ENCODE data around the gene TM4SF4. TPM values are rescaled to one million over a fixed set of nuclear protein-coding genes. Genes with fewer than 3 reads are reported as not detected.
A peak's percentile ranks its signal among the peaks of the same experiment; 100 is the strongest.

The TM4SF4 gene
- total and polyA plus RNA-seq, 2 experiments from 2014 or later = not detected

GRCh38 chr3:149437286-149437685 lies 37.2 kb upstream of the TM4SF4 start (continued):
- TF ChIP-seq CTCF (conservative IDR thresholded peaks at IDR 0.05; ENCODE audit: low read depth in 2 of 2) (no peak), ZNF114 (CRISPR knock-in tag; IDR thresholded peaks at IDR 0.05) (no peak), POLR2AphosphoS5 (IDR thresholded peaks at IDR 0.05; ENCODE audit: low read depth) (no peak), EZH2phosphoT487 (IDR thresholded peaks at IDR 0.05; ENCODE audit: unreplicated experiment) (no peak), REST (IDR thresholded peaks at IDR 0.05; ENCODE audit: unreplicated experiment) (no peak), NANOG (IDR thresholded peaks at IDR 0.05; ENCODE audit: borderline replicate concordance) (no peak), CREB1 (CRISPR knock-in tag; IDR thresholded peaks at IDR 0.05; ENCODE audit: low read depth) (no peak), ETS1 (IDR thresholded peaks at IDR 0.05) (no peak)

- no peaks in the 10 kb centered on the region for H3K36me3 Mint-ChIP-seq (ENCODE audit: low read depth)
- H2AFZ ChIP-seq = peak overlapping the region; percentile 67; the same call in 1 of the 2 replicates
- no peak for ATAC-seq
- H3F3A ChIP-seq (replicated peaks; ENCODE audit: low read depth) = no peaks in the 10 kb centered on the region
- H3K27me3 ChIP-seq (ENCODE audit: insufficient read depth) = no peaks in the 10 kb centered on the region
- no peak overlapping the region for H3K4me3 ChIP-seq
- no peaks in the 10 kb centered on the region; the same call in 2 of the 3 replicates for H3K9me3 Mint-ChIP-seq
- peaks cover 4% of the 10 kb centered on the region; the same call in 2 of the 3 replicates for H3K4me1 Mint-ChIP-seq
- H3K4me2 ChIP-seq = no peak overlapping the region
- DNase-seq (ENCODE audit: low spot score) = no peak
- H3K4me3 Mint-ChIP-seq = no peak overlapping the region
- no peaks in the 10 kb centered on the region for H3K4me1 ChIP-seq (ENCODE audit: insufficient read depth)
- no peak overlapping the region for H3K27ac ChIP-seq (ENCODE audit: low read depth)
- H3K36me3 ChIP-seq (ENCODE audit: insufficient read depth) = no peaks in the 10 kb centered on the region
- no peaks in the 10 kb centered on the region for H4K20me1 ChIP-seq (replicated peaks; ENCODE audit: insufficient read depth)
- H3K9me2 ChIP-seq (ENCODE audit: insufficient read depth) = no peaks in the 10 kb centered on the region
- H3K27ac Mint-ChIP-seq = no peak overlapping the region
- H3K27me3 Mint-ChIP-seq (ENCODE audit: insufficient read depth, low read depth, poor library complexity) = no peaks in the 10 kb centered on the region
- H3K79me2 ChIP-seq (replicated peaks; ENCODE audit: insufficient read depth) = no peaks in the 10 kb centered on the region
- TF ChIP-seq JUNB (IDR thresholded peaks at IDR 0.05; ENCODE audit: unreplicated experiment) (no peak), STAT1 (IDR thresholded peaks at IDR 0.05; ENCODE audit: unreplicated experiment) (no peak), ZNF462 (CRISPR knock-in tag; IDR thresholded peaks at IDR 0.05) (no peak), ZNF114 (CRISPR knock-in tag; IDR thresholded peaks at IDR 0.05) (no peak), NANOG (IDR thresholded peaks at IDR 0.05; ENCODE audit: borderline replicate concordance) (no peak), ZNF331 (CRISPR knock-in tag; IDR thresholded peaks at IDR 0.05; ENCODE audit: low read depth) (no peak)
Measured at GRCh38 chr3:149437710-149438109, 36.8 kb upstream of the TM4SF4 start.

Data from GM23338 (cell line).